SIG-M5 treated with dmso at 0.1 percent for 504 hours (cell line): Measurements from ENCODE around the gene L3MBTL3.
"Not testable (repeated sequence)": the region's sequence is repeated elsewhere in the genome, so short reads cannot be mapped to it uniquely, and the experiment has no call there.

Experiments
- DNase-seq: peaks from one replicate; lab custom pipeline; 2025; ENCODE audit not compliant: unreplicated experiment; lab: John Stamatoyannopoulos, UW

L3MBTL3 gene

GRCh38 chr6:130070792-130071191, 52.4 kb downstream of the L3MBTL3 start:
- DNase-seq = no peak

- DNase-seq = no peak
These were observed 57.6 kb downstream of the L3MBTL3 start for GRCh38 chr6:130075879-130076460.

- no peak for DNase-seq
These were observed 58.1 kb downstream of the L3MBTL3 start for GRCh38 chr6:130076512-130076911.

GRCh38 chr6:130090796-130091195, 72.4 kb downstream of the L3MBTL3 start:
- no peak for DNase-seq

- DNase-seq = no peak
These were observed 75.2 kb downstream of the L3MBTL3 start for GRCh38 chr6:130093546-130093945.

- DNase-seq = no peak
These were observed 79.9 kb downstream of the L3MBTL3 start for GRCh38 chr6:130098317-130098716.

GRCh38 chr6:130099119-130099518, 80.7 kb downstream of the L3MBTL3 start:
- no peak for DNase-seq

- DNase-seq = peak; percentile 20
These were observed 87.8 kb downstream of the L3MBTL3 start for GRCh38 chr6:130105996-130106704.

- DNase-seq = no peak
These were observed 89.3 kb downstream of the L3MBTL3 start for GRCh38 chr6:130107710-130108109.

- no peak for DNase-seq
These were observed 92.7 kb downstream of the L3MBTL3 start for GRCh38 chr6:130111031-130111430.

- no peak for DNase-seq
These were observed 94.9 kb downstream of the L3MBTL3 start for GRCh38 chr6:130113201-130113710.

GRCh38 chr6:130115036-130115435, 96.7 kb downstream of the L3MBTL3 start:
- DNase-seq = no peak

GRCh38 chr6:130116273-130116672, 97.9 kb downstream of the L3MBTL3 start:
- DNase-seq = no peak

- DNase-seq = not testable (repeated sequence)
These were observed 98.9 kb downstream of the L3MBTL3 start for GRCh38 chr6:130117187-130117701.

- no peak for DNase-seq
These were observed 99.9 kb downstream of the L3MBTL3 start for GRCh38 chr6:130118236-130118635.

- DNase-seq = no peak
These were observed 100.8 kb downstream of the L3MBTL3 start for GRCh38 chr6:130119211-130119610.

GRCh38 chr6:130120731-130121130, 102.3 kb downstream of the L3MBTL3 start:
- no peak for DNase-seq

- DNase-seq = no peak
These were observed 103.9 kb downstream of the L3MBTL3 start for GRCh38 chr6:130122243-130122642.

GRCh38 chr6:130127195-130127594, 108.8 kb downstream of the L3MBTL3 start:
- no peak for DNase-seq

- no peak for DNase-seq
These were observed 109.9 kb downstream of the L3MBTL3 start for GRCh38 chr6:130128326-130128725.

GRCh38 chr6:130129762-130130246, 111.4 kb downstream of the L3MBTL3 start:
- DNase-seq = no peak

GRCh38 chr6:130132286-130132701, 113.9 kb downstream of the L3MBTL3 start:
- DNase-seq = no peak
